Measurements from ENCODE around the gene LAMA2.

LAMA2 gene

GRCh38 chr6:129215246-129215645 is 332.3 kb downstream of the LAMA2 start:
- H3K27me3 ChIP-seq (ENCODE audit: insufficient read depth, low read length) = no peaks in the 10 kb centered on the region
- H3K4me3 ChIP-seq (ENCODE audit: low read depth, low read length, poor library complexity, severe bottlenecking) = no peak overlapping the region
- H4K20me1 ChIP-seq (ENCODE audit: insufficient read depth, low read length) = no peaks in the 10 kb centered on the region
- H3K79me2 ChIP-seq (ENCODE audit: insufficient read depth, low read length) = no peaks in the 10 kb centered on the region
- H2AFZ ChIP-seq (ENCODE audit: low read length) = no peak overlapping the region
- H3K9me3 ChIP-seq (ENCODE audit: low read length) = no peaks in the 10 kb centered on the region
- H3K9me2 ChIP-seq (ENCODE audit: low read depth, low read length) = no peaks in the 10 kb centered on the region
- H3K27ac ChIP-seq (ENCODE audit: low read depth, low read length, poor library complexity, severe bottlenecking) = no peak overlapping the region
- no peak overlapping the region for H3K9ac ChIP-seq (ENCODE audit: low read length)
- H3K4me2 ChIP-seq (ENCODE audit: low read length) = no peak overlapping the region
- no peaks in the 10 kb centered on the region for H3K4me1 ChIP-seq (ENCODE audit: insufficient read depth, low read length, severe bottlenecking)
- H3K36me3 ChIP-seq (ENCODE audit: insufficient read depth, low read length) = no peaks in the 10 kb centered on the region
- no peak for TF ChIP-seq EZH2 (IDR thresholded peaks at IDR 0.05; ENCODE audit: borderline replicate concordance, low read length)
- TF ChIP-seq CTCF (IDR thresholded peaks at IDR 0.05; ENCODE audit: low read length) = no peak
- H3F3A ChIP-seq (ENCODE audit: insufficient read depth, low read length) = no peaks in the 10 kb centered on the region

- no peak overlapping the region for H2AFZ ChIP-seq (ENCODE audit: low read length)
- H3K9ac ChIP-seq (ENCODE audit: low read length) = no peak overlapping the region
- no peaks in the 10 kb centered on the region for H3F3A ChIP-seq (ENCODE audit: insufficient read depth, low read length)
- no peaks in the 10 kb centered on the region for H3K27me3 ChIP-seq (ENCODE audit: insufficient read depth, low read length)
- H3K4me2 ChIP-seq (ENCODE audit: low read length) = no peak overlapping the region
- no peaks in the 10 kb centered on the region for H3K79me2 ChIP-seq (ENCODE audit: insufficient read depth, low read length)
- no peak overlapping the region for H3K4me3 ChIP-seq (ENCODE audit: low read depth, low read length, poor library complexity, severe bottlenecking)
- no peaks in the 10 kb centered on the region for H3K36me3 ChIP-seq (ENCODE audit: insufficient read depth, low read length)
- no peak for TF ChIP-seq CTCF (IDR thresholded peaks at IDR 0.05; ENCODE audit: low read length)
- no peaks in the 10 kb centered on the region for H3K9me3 ChIP-seq (ENCODE audit: low read length)
- H3K4me1 ChIP-seq (ENCODE audit: insufficient read depth, low read length, severe bottlenecking) = no peaks in the 10 kb centered on the region
- no peaks in the 10 kb centered on the region for H4K20me1 ChIP-seq (ENCODE audit: insufficient read depth, low read length)
- H3K9me2 ChIP-seq (ENCODE audit: low read depth, low read length) = no peaks in the 10 kb centered on the region
- H3K27ac ChIP-seq (ENCODE audit: low read depth, low read length, poor library complexity, severe bottlenecking) = no peak overlapping the region
Measured at GRCh38 chr6:129215916-129216520, 333.1 kb downstream of the LAMA2 start.

DNA sequence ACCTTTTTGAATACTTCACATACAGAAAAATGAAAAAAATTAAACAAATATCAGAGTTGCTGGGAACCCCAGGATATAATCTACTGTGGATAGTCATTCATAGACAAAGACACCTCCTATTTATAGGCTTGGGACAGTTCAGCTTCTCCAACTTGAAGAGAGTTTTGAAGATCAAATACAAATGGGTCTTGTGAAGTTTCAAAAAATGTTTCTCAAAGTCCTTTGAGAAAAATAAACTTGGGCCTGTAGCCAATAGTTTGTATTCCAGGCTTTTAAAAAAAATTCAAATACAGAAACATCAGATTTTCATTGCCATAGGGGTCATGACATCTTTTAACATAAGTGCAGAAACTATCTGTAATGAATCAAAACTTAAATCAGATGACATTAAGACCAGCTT is 334.8 kb downstream of the LAMA2 start:
- H3K4me2 ChIP-seq (ENCODE audit: low read length) = no peak overlapping the region
- no peaks in the 10 kb centered on the region for H3K36me3 ChIP-seq (ENCODE audit: insufficient read depth, low read length)
- no peak overlapping the region for H3K9ac ChIP-seq (ENCODE audit: low read length)
- no peak for TF ChIP-seq EZH2 (IDR thresholded peaks at IDR 0.05; ENCODE audit: borderline replicate concordance, low read length)
- TF ChIP-seq CTCF (IDR thresholded peaks at IDR 0.05; ENCODE audit: low read length) = no peak
- H3K27me3 ChIP-seq (ENCODE audit: insufficient read depth, low read length) = no peaks in the 10 kb centered on the region
- no peaks in the 10 kb centered on the region for H3F3A ChIP-seq (ENCODE audit: insufficient read depth, low read length)
- H3K4me1 ChIP-seq (ENCODE audit: insufficient read depth, low read length, severe bottlenecking) = no peaks in the 10 kb centered on the region
- no peaks in the 10 kb centered on the region for H4K20me1 ChIP-seq (ENCODE audit: insufficient read depth, low read length)
- no peaks in the 10 kb centered on the region for H3K9me2 ChIP-seq (ENCODE audit: low read depth, low read length)
- no peaks in the 10 kb centered on the region for H3K9me3 ChIP-seq (ENCODE audit: low read length)
- no peak overlapping the region for H3K4me3 ChIP-seq (ENCODE audit: low read depth, low read length, poor library complexity, severe bottlenecking)
- no peak overlapping the region for H3K27ac ChIP-seq (ENCODE audit: low read depth, low read length, poor library complexity, severe bottlenecking)
- no peak overlapping the region for H2AFZ ChIP-seq (ENCODE audit: low read length)
- H3K79me2 ChIP-seq (ENCODE audit: insufficient read depth, low read length) = no peaks in the 10 kb centered on the region
